Measurements from ENCODE around the gene HNRNPL. TPM values are rescaled to one million over a fixed set of nuclear protein-coding genes. Genes with fewer than 3 reads are reported as not detected.
"Not testable (repeated sequence)": the region's sequence is repeated elsewhere in the genome, so short reads cannot be mapped to it uniquely, and the experiment has no call there.

HNRNPL gene
- polyA plus RNA-seq, 2 of the 4 experiments (the other 2 are of a cell fraction) = 380 to 487 TPM

DNA sequence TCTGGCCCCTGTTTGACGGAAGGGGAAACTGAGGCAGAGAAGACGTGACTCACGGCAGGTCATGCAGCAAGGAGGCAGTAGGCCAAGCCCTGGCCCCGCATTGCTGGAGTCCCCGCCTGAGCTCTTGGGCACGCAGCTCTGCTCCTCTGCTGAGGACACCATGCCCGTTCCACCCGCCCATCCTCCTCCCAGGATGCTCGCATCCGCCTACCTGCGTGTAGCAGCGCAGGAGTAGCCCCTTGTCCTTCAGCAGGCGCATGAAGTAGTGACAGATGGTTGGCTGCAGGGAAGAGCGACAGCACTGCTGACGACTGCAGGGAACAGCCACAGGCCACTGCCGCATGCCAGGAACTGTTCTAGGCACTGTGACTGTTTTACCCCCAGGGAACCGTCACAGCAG, 39.1 kb upstream of the HNRNPL start:
- ChIA-PET POLR2A (no interaction called here), CTCF (interaction anchor here (0.6 to 31.8 kb wide), 11 partner anchors 11 to 486 kb away, joined by 3 to 652 read pairs (median 9); partner anchors contain the start of genes FAM98C, MRPS12, NFKBIB and RINL)
- H3K4me1 ChIP-seq = no peaks in the 10 kb centered on the region
- ATAC-seq (no peak), FAIRE-seq (no peak), DNase-seq (ENCODE audit: low read depth in 1 of 2, low spot score in 1 of 2) (no peak)
- H3K4me3 ChIP-seq = no peak overlapping the region
- H3K27ac ChIP-seq = no peak overlapping the region
- H3K9me3 ChIP-seq = no peaks in the 10 kb centered on the region
- no peak overlapping the region for H3K4me2 ChIP-seq
- TF ChIP-seq EP300 (IDR thresholded peaks at IDR 0.05) = no peak
- no peak for TF ChIP-seq EHMT2 (IDR thresholded peaks at IDR 0.05; ENCODE audit: low read depth)
- WGBS (ENCODE audit: missing lambda C conversion rate) = 93% methylated on average over 17 of the region's 17 CpGs

DNA sequence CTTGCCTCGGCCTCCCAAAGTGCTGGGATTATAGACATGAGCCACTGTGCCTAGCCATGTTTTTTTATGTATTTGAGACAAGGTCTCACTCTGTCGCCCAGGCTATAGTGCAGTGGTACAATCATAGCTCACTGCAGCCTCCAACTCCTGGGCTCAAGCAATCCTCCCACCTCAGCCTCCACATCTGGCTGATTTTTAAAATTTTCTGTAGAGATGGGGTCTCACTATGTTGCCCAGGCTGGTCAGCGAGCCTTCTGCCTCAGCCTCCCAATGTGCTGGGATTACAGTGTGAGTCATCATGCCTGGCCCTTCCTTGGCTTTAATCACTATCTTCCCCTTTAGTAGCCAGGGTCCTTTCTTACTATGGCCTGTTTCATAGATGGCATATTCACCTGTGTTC, 34.9 kb upstream of the HNRNPL start:
- ATAC-seq; DNase-seq (ENCODE audit: low read depth in 1 of 2, low spot score in 1 of 2); FAIRE-seq; H3K9me3 ChIP-seq; H3K27ac ChIP-seq; H3K4me3 ChIP-seq; POLR2A ChIA-PET; H3K4me2 ChIP-seq; H3K4me1 ChIP-seq; TF ChIP-seq FOSL2 (IDR thresholded peaks at IDR 0.05): not testable (repeated sequence)
- 88% methylated on average over 3 of the region's 3 CpGs for WGBS (ENCODE audit: missing lambda C conversion rate)
- peak; percentile 24; the same call in 1 of the 2 replicates for TF ChIP-seq FOSL2 (CRISPR knock-in tag; IDR thresholded peaks at IDR 0.05)
- CTCF ChIA-PET = interaction anchor here (0.6 to 31.8 kb wide), 5 partner anchors 12 to 340 kb away, joined by 3 to 652 read pairs (median 6); partner anchors contain the start of gene RINL

DNA sequence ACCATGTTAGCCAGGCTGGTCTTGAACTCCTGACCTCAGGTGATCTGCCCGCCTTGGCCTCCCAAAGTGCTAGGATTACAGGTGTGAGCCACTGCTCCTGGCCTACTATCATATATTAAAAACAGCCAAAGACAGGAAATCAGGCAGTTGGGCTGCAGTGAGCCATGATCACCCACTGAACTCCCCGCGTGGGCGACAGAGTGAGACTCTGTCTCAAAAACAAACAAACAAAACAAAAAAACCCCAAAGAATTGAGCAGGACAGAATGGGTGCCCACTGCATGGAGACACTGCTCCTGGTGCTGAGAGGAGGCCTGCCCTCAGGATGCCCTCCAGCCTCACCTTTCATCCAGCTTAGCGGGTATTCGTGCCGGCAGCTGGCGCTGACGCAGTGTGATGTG, 33.5 kb upstream of the HNRNPL start:
- H3K4me1 ChIP-seq = no peaks in the 10 kb centered on the region
- no peak overlapping the region for H3K4me3 ChIP-seq
- H3K27ac ChIP-seq = no peak overlapping the region
- ATAC-seq (no peak), FAIRE-seq (no peak), DNase-seq (ENCODE audit: low read depth in 1 of 2, low spot score in 1 of 2) (no peak)
- H3K9me3 ChIP-seq = no peaks in the 10 kb centered on the region
- ChIA-PET CTCF (interaction anchor here (31.8 kb wide), 1 partner anchor 15 kb away, joined by 652 read pairs; the partner anchor contains the start of gene RINL), POLR2A (interaction anchor here (0.7 kb wide), 1 partner anchor 84 kb away, joined by 3 read pairs; no protein-coding TSS in a partner anchor)
- 95% methylated on average over 9 of the region's 9 CpGs for WGBS (ENCODE audit: missing lambda C conversion rate)
- TF ChIP-seq, protein P1, sequence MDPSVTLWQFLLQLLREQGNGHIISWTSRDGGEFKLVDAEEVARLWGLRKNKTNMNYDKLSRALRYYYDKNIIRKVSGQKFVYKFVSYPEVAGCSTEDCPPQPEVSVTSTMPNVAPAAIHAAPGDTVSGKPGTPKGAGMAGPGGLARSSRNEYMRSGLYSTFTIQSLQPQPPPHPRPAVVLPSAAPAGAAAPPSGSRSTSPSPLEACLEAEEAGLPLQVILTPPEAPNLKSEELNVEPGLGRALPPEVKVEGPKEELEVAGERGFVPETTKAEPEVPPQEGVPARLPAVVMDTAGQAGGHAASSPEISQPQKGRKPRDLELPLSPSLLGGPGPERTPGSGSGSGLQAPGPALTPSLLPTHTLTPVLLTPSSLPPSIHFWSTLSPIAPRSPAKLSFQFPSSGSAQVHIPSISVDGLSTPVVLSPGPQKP (IDR thresholded peaks at IDR 0.05; ENCODE audit: low read depth, low read length) = no peak
- no peak for TF ChIP-seq TFCP2L1 (CRISPR knock-in tag; IDR thresholded peaks at IDR 0.05)
- no peak overlapping the region for H3K4me2 ChIP-seq

DNA sequence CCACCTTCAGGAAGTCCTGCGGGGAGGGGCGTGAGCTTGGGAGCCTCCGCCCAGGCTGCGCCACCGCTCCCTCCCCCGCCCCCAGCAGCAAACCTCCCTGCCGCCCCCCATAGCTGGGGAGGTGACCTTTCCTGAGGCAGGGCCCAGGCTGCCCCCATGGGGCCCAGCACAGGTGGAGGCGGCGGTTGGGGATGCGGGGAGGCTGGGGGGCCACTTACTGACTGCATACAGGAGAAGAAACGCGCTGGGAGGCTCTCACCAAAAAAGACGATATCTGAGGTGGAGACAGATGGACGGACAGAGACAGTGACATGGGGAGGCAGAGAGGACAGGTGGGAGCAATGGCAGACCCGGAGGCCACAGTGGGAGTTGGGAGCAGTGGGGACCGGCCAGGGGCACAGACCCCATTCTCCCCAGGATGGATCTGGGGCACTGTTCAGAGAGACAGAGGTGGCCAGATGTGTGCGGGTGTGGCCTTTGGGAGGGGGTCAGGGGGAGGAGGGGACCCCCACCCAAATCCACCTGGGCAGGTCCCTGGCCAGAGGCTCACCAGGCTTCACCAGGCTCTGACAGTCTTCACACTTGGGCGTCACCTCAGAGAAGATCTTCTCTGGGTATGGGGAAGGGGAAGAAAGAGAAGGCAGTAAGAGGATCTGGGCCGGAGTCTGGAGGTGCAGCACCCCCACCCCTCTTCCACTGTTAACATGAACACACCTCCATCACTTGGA, 31.3 kb upstream of the HNRNPL start:
- no peak for TF ChIP-seq HEYL (CRISPR knock-in tag; IDR thresholded peaks at IDR 0.05)
- no peak for TF ChIP-seq ESRRA (IDR thresholded peaks at IDR 0.05; ENCODE audit: borderline replicate concordance, low read length)
- no peak for TF ChIP-seq EHF (CRISPR knock-in tag; IDR thresholded peaks at IDR 0.05)
- no peak for TF ChIP-seq EP300 (IDR thresholded peaks at IDR 0.05)
- no peak for TF ChIP-seq POLR2AphosphoS2 (conservative IDR thresholded peaks at IDR 0.05; ENCODE audit: low read length)
- TF ChIP-seq CHD2 (IDR thresholded peaks at IDR 0.05; ENCODE audit: low read length, partially characterized antibody) = no peak
- TF ChIP-seq PHF8 (IDR thresholded peaks at IDR 0.05; ENCODE audit: borderline replicate concordance, low read depth) = no peak
- TF ChIP-seq CEBPB (IDR thresholded peaks at IDR 0.05) = no peak
- TF ChIP-seq, protein P2, sequence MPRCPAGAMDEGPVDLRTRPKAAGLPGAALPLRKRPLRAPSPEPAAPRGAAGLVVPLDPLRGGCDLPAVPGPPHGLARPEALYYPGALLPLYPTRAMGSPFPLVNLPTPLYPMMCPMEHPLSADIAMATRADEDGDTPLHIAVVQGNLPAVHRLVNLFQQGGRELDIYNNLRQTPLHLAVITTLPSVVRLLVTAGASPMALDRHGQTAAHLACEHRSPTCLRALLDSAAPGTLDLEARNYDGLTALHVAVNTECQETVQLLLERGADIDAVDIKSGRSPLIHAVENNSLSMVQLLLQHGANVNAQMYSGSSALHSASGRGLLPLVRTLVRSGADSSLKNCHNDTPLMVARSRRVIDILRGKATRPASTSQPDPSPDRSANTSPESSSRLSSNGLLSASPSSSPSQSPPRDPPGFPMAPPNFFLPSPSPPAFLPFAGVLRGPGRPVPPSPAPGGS (IDR thresholded peaks at IDR 0.05) = no peak
- TF ChIP-seq, protein P3, sequence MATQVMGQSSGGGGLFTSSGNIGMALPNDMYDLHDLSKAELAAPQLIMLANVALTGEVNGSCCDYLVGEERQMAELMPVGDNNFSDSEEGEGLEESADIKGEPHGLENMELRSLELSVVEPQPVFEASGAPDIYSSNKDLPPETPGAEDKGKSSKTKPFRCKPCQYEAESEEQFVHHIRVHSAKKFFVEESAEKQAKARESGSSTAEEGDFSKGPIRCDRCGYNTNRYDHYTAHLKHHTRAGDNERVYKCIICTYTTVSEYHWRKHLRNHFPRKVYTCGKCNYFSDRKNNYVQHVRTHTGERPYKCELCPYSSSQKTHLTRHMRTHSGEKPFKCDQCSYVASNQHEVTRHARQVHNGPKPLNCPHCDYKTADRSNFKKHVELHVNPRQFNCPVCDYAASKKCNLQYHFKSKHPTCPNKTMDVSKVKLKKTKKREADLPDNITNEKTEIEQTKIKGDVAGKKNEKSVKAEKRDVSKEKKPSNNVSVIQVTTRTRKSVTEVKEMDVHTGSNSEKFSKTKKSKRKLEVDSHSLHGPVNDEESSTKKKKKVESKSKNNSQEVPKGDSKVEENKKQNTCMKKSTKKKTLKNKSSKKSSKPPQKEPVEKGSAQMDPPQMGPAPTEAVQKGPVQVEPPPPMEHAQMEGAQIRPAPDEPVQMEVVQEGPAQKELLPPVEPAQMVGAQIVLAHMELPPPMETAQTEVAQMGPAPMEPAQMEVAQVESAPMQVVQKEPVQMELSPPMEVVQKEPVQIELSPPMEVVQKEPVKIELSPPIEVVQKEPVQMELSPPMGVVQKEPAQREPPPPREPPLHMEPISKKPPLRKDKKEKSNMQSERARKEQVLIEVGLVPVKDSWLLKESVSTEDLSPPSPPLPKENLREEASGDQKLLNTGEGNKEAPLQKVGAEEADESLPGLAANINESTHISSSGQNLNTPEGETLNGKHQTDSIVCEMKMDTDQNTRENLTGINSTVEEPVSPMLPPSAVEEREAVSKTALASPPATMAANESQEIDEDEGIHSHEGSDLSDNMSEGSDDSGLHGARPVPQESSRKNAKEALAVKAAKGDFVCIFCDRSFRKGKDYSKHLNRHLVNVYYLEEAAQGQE (IDR thresholded peaks at IDR 0.05) = no peak
- TF ChIP-seq JUN (IDR thresholded peaks at IDR 0.05) = no peak
- TF ChIP-seq NPAS2 (CRISPR knock-in tag; IDR thresholded peaks at IDR 0.05; ENCODE audit: borderline replicate concordance) = no peak
- no peak for TF ChIP-seq HOXB13 (CRISPR knock-in tag; IDR thresholded peaks at IDR 0.05; ENCODE audit: low read depth)
- no peak for TF ChIP-seq TP53 (CRISPR knock-in tag; IDR thresholded peaks at IDR 0.05)
- TF ChIP-seq FOSL2 (IDR thresholded peaks at IDR 0.05) = no peak
- TF ChIP-seq FOSL2 (CRISPR knock-in tag; IDR thresholded peaks at IDR 0.05) = no peak
- TF ChIP-seq, protein P4, sequence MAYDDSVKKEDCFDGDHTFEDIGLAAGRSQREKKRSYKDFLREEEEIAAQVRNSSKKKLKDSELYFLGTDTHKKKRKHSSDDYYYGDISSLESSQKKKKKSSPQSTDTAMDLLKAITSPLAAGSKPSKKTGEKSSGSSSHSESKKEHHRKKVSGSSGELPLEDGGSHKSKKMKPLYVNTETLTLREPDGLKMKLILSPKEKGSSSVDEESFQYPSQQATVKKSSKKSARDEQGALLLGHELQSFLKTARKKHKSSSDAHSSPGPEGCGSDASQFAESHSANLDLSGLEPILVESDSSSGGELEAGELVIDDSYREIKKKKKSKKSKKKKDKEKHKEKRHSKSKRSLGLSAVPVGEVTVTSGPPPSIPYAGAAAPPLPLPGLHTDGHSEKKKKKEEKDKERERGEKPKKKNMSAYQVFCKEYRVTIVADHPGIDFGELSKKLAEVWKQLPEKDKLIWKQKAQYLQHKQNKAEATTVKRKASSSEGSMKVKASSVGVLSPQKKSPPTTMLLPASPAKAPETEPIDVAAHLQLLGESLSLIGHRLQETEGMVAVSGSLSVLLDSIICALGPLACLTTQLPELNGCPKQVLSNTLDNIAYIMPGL (CRISPR knock-in tag; IDR thresholded peaks at IDR 0.05; ENCODE audit: borderline replicate concordance) = no peak
- TF ChIP-seq NFE2L2 (conservative IDR thresholded peaks at IDR 0.05; ENCODE audit: low read length) = no peak
- Histone ChIP-seq H3K4me2 (no peak overlapping the region), H3K27ac (no peak overlapping the region), H3K4me1 (peaks cover 4% of the 10 kb centered on the region; the same call in 2 of the 3 replicates), H3K9me3 (no peaks in the 10 kb centered on the region), H3K4me3 (no peak overlapping the region)
- ChIA-PET POLR2A (no interaction called here), CTCF (interaction anchor here (1.1 to 31.8 kb wide), 7 partner anchors 13 to 366 kb away, joined by 3 to 652 read pairs (median 14); partner anchors contain the start of genes MRPS12, NFKBIB, RINL and SARS2)
- 87% methylated on average over 19 of the region's 19 CpGs for WGBS (ENCODE audit: missing lambda C conversion rate)
- ATAC-seq (no peak), DNase-seq (ENCODE audit: low read depth in 1 of 2, low spot score in 1 of 2) (no peak), FAIRE-seq (no peak)

All from A549 (cell line).